Lung (tissue), 12 donors: ENCODE data around the gene MKLN1. TPM values are rescaled to one million over a fixed set of nuclear protein-coding genes. Genes with fewer than 3 reads are reported as not detected.
"Not testable (repeated sequence)": the region's sequence is repeated elsewhere in the genome, so short reads cannot be mapped to it uniquely, and the experiment has no call there.

ENCODE experiments used
- ATAC-seq: fragments of 200-7000 bp; cut with Tn5 transposase; one replicate; pipeline ENCODE4 v1.9.1; 2020; ENCODE audit warnings: moderate number of reproducible peaks; ENCODE audit not compliant: insufficient read depth, low FRiP score
- DNase-seq, 3 donors: peaks; one replicate each; pipeline ENCODE4 v3.0.0-alpha.2; 2013 to 2017
- H3K27ac ChIP-seq, 2 donors: one replicate each; pipeline ENCODE4 v1.5.1; 2013; ENCODE audit warnings: mild to moderate bottlenecking in 2 of 2, moderate library complexity in 2 of 2, control low read depth in 1 of 2, inconsistent platforms in 1 of 2, low read depth in 1 of 2, low read length in 1 of 2
- H3K27me3 ChIP-seq, 3 donors: one replicate each; pipeline ENCODE4 v1.5.1; 2013; ENCODE audit warnings: low read length in 2 of 3; ENCODE audit not compliant: control insufficient read depth in 3 of 3, insufficient read depth in 3 of 3
- H3K36me3 ChIP-seq, 4 donors: one replicate each; pipeline ENCODE4 v1.5.1; 2013; ENCODE audit warnings: low read length in 4 of 4, mild to moderate bottlenecking in 1 of 4, moderate library complexity in 1 of 4; ENCODE audit not compliant: control insufficient read depth in 4 of 4, insufficient read depth in 4 of 4
- H3K4me1 ChIP-seq, 5 donors: one replicate each; pipeline ENCODE4 v1.5.1; 2013; ENCODE audit warnings: low read length in 5 of 5, mild to moderate bottlenecking in 2 of 5, moderate library complexity in 1 of 5; ENCODE audit not compliant: control insufficient read depth in 5 of 5, insufficient read depth in 5 of 5
- H3K4me3 ChIP-seq: one replicate; pipeline ENCODE4 v1.5.1; 2013; ENCODE audit warnings: mild to moderate bottlenecking, control low read depth, moderate library complexity
- H3K9ac ChIP-seq, 2 donors: one replicate each; pipeline ENCODE4 v1.5.1; 2013; ENCODE audit warnings: low read length in 2 of 2, control low read depth in 1 of 2; ENCODE audit not compliant: insufficient read depth in 1 of 2
- H3K9me3 ChIP-seq, 4 donors: one replicate each; pipeline ENCODE4 v1.5.1; 2013; ENCODE audit warnings: low read length in 3 of 4, mild to moderate bottlenecking in 1 of 4, moderate library complexity in 1 of 4; ENCODE audit not compliant: control insufficient read depth in 4 of 4, insufficient read depth in 3 of 4
- CTCF ChIP-seq: IDR thresholded peaks from 2 replicates; pipeline ENCODE4 v1.5.1; 2012; ENCODE audit warnings: mild to moderate bottlenecking; ENCODE audit errors: control extremely low read depth, extremely low read depth
- WGBS, 2 donors: extraction: QIAGEN DNeasy Blood & Tissue Kit; methylation state at CpG; one replicate each; pipeline ENCODE4 v1.1.7; 2013; 5-methylcytosine and 5-hydroxymethylcytosine counted together
- polyA plus RNA-seq, 2 donors: library from polyadenylated mRNA; stranded (reverse); fragments of 200-250 nt; gene quantifications; one replicate each; pipeline ENCODE4 v1.2.1, GENCODE V29; 2013
- total RNA-seq, 2 donors: library from RNA; depleted of rRNA in 1 of 2; stranded (reverse); fragments of >200 nt in 1 of 2; gene quantifications; one replicate each; pipeline ENCODE4 v1.2.1, GENCODE V29; 2014 to 2021
- donor health status: control.
- donor health status: control.
- donor health status: Bipolar disorder and iron deficiency.
- donor health status: healthy.
- donor health status: DM: yes; HTN: yes; CAD: no.

MKLN1 gene
- total and polyA plus RNA-seq, 4 donors: 11.6 to 135 (median 27.4) TPM

GRCh38 chr7:131455546-131455945 lies 127.9 kb downstream of the MKLN1 start:
- H3K9me3 ChIP-seq: no peaks in the 10 kb centered on the region
- peaks cover 0 to 3% (median under 1%) of the 10 kb centered on the region in 4 donors for H3K36me3 ChIP-seq
- no peaks in the 10 kb centered on the region for H3K4me1 ChIP-seq
- H3K27me3 ChIP-seq: no peaks in the 10 kb centered on the region
- no peak overlapping the region for H3K4me3 ChIP-seq
- WGBS, 2 donors: 94 to 96% methylated on average over 7 of the region's 7 CpGs
- no peak overlapping the region for H3K9ac ChIP-seq
- no peak overlapping the region for H3K27ac ChIP-seq
- DNase-seq: no peak
- TF ChIP-seq CTCF: no peak
- ATAC-seq: no peak

- H3K36me3 ChIP-seq: peaks cover 0 to 3% (median under 1%) of the 10 kb centered on the region in 4 donors
- 95% methylated on average over 3 of the region's 3 CpGs for WGBS, 2 donors
- no peaks in the 10 kb centered on the region for H3K9me3 ChIP-seq
- no peak for TF ChIP-seq CTCF
- no peak overlapping the region for H3K9ac ChIP-seq
- H3K4me1 ChIP-seq: no peaks in the 10 kb centered on the region
- H3K27ac ChIP-seq: no peak overlapping the region
- H3K27me3 ChIP-seq: no peaks in the 10 kb centered on the region
- DNase-seq (no peak), ATAC-seq (no peak)
- H3K4me3 ChIP-seq: no peak overlapping the region
Observed at GRCh38 chr7:131456338-131456737, 128.7 kb downstream of the MKLN1 start.

GRCh38 chr7:131459256-131459655 lies 131.6 kb downstream of the MKLN1 start:
- no peak overlapping the region for H3K27ac ChIP-seq
- no peak overlapping the region for H3K4me3 ChIP-seq
- ATAC-seq (no peak), DNase-seq (no peak)
- H3K9me3 ChIP-seq: no peaks in the 10 kb centered on the region
- H3K4me1 ChIP-seq: no peaks in the 10 kb centered on the region
- WGBS, 2 donors: 99 to 100% methylated on average over 1 of the region's 1 CpG
- H3K27me3 ChIP-seq: no peaks in the 10 kb centered on the region
- no peak overlapping the region for H3K9ac ChIP-seq
- H3K36me3 ChIP-seq: peaks cover 5 to 16% (median 8%) of the 10 kb centered on the region in 4 donors
- TF ChIP-seq CTCF: no peak

GRCh38 chr7:131462059-131462458 lies 134.4 kb downstream of the MKLN1 start:
- WGBS, 2 donors: 97 to 98% methylated on average over 3 of the region's 3 CpGs
- Histone ChIP-seq H3K4me3 (no peak overlapping the region), H3K9me3 (no peaks in the 10 kb centered on the region), H3K4me1 (no peaks in the 10 kb centered on the region), H3K27me3 (no peaks in the 10 kb centered on the region), H3K9ac (no peak overlapping the region), H3K36me3 (peaks cover 6 to 18% (median 11%) of the 10 kb centered on the region in 4 donors), H3K27ac (no peak overlapping the region)
- TF ChIP-seq CTCF: no peak
- DNase-seq (no peak), ATAC-seq (no peak)

GRCh38 chr7:131462715-131463114 lies 135.0 kb downstream of the MKLN1 start:
- not testable (repeated sequence) for DNase-seq, H3K27me3 ChIP-seq, H3K4me1 ChIP-seq, H3K9ac ChIP-seq, ATAC-seq, H3K4me3 ChIP-seq, H3K9me3 ChIP-seq, H3K27ac ChIP-seq
- peaks cover 7 to 21% (median 15%) of the 10 kb centered on the region in 4 donors for H3K36me3 ChIP-seq
